KG1 (cell line): Measurements from ENCODE around the gene LPIN2.
"Not testable (repeated sequence)": the region's sequence is repeated elsewhere in the genome, so short reads cannot be mapped to it uniquely, and the experiment has no call there.

Source experiments
- DNase-seq: peaks from one replicate; lab custom pipeline; 2025; lab: John Stamatoyannopoulos, UW

The LPIN2 gene

GRCh38 chr18:3013024-3013804, at the start of gene LPIN2:
Gene LPIN2, minus strand, starts transcription at chr18:3013144. Its CDS starts 52,304 bp downstream, at chr18:2960840.
- peak; percentile 93 for DNase-seq

DNA sequence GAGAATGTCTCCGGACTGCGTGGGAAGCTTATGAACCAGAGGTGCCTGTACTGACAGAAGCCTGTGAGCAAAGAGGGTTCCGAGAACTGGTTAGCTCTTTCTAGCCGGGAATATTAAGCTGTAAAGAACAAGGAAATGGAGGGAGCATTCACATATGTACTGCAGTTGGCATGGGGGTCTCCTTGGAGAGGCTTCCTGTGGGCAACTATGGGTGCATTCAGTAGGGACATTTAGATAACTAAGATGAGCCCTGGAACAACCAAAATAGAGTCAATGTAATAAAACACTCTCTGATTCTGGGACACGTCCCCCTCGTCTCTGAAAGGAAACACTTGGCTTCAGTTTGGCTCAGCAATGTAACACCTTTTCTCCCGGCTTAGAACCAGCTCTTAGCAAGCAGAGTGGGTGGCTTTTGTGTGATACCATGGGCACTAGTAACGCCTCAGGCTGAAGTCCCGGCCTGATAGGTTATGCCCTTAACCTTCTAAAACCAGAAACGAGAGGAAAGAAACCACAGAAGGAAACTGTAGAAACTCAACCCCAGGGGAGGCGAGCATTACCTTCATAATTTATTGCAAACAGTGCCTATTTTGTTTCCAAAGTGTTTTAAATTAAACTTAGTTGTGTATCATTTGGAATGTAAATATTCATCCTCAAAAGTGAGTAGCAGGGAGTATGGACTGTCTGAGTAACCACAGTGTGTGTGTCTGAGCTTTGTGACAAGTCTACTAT, 48.8 kb upstream of the LPIN2 start:
- peak; percentile 40 for DNase-seq

- peak; percentile 62 for DNase-seq
Observed at GRCh38 chr18:3060667-3061580, 48.0 kb upstream of the LPIN2 start.

GRCh38 chr18:3059272-3059671, 46.3 kb upstream of the LPIN2 start:
- no peak for DNase-seq

DNA sequence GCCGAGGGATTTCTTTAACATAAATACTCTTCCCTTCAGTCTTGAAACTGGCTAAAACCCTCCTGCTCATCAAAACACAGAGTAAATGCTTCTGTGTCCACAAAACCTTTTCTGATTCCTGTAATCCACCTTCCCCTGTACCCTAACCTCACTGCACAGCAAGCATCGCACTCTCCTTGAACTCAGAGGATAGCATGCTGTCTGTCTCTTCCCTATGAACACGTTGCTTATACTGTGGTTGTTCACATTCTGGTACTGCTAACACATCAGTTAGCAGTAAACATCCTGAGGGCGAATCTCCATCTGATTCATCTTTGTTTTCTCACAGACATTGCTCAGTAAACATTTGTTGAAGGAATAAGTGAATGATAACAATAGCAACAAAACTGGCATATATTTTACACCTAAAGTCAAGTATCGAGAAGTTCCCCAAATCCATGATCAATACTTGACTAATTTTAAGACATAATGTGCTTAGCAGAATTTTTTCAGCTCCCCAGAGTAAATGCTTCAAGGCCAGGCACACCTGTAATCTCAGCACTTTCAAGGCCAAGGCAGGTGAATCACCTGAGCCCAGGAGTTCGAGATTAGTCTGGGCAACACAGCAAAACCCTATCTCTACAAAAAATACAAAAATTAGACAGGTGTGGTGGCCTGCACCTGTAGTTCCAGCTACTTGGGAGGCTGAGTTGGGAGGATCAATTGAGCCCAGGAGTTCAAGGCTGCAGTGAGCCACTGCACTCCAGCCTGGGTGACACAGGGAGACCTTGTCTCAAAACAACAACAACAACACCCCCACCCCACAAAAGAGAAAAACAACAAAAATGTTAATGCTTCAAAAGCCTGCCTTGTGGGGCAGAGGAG, 45.6 kb upstream of the LPIN2 start:
- no peak for DNase-seq

DNA sequence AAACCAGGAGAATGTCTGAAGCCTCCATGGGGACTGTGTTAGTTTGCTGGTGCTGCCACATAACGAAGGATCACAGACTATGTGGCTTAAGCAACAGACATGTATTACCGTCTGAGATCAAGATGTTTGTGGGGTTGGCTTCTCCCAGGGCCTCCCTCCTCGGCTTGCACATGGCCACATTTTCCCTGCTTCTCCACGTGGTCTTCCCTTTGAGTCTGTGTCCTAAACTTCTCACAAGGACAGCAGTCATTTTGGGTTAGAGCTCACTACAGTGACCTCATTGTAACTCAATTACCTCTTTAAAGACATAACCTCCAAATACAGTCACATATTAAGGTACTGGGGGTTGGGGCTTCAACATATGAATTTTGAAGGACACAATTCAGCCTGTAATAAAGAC, 44.6 kb upstream of the LPIN2 start:
- no peak for DNase-seq

DNA sequence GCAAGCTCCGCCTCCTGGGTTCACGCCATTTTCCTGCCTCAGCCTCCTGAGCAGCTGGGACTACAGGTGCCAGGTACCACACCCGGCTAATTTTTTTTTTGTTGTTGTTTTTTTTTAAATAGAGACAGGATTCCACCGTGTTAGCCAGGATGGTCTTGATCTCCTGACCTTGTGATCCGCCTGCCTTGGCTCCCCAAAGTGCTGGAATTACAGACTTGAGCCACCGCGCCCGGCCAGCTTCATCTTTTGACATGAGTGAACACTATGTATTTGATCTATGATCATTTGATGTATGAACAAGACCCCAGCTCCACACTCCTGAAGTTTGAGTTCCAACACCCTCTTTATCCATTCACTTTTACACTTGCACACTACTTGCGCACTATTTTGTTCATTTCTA, 43.4 kb upstream of the LPIN2 start:
- DNase-seq, result no peak

GRCh38 chr18:3055816-3056215, 42.9 kb upstream of the LPIN2 start:
- no peak for DNase-seq

DNA sequence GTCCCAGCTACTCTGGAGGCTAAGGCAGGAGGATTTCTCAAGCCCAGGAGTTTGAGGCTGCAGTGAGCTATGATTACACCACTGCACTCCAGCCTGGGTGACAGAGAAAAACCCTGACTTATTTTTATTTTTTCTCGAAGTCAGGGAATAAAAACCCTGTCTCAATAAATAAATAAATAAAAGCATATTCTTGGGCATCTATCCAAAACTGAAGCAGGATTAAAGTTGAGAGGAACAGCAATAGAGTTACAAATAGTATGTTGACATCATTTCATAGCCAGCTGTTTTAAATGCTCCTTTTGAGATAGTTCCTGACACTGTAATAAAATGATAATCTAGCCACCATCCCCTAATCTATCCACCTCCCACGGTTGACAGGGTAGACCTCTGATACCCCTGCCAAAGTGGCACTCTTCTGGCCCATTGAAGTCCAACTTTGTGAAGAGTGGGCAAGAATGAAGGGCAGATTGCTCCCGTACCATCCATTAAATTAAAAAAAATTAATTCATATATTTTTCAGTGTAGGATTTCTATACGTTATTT, 42.3 kb upstream of the LPIN2 start:
- no peak for DNase-seq

- no peak for DNase-seq
Observed at GRCh38 chr18:3054780-3055179, 41.8 kb upstream of the LPIN2 start.

GRCh38 chr18:3054214-3054613, 41.3 kb upstream of the LPIN2 start:
- DNase-seq, result no peak

DNA sequence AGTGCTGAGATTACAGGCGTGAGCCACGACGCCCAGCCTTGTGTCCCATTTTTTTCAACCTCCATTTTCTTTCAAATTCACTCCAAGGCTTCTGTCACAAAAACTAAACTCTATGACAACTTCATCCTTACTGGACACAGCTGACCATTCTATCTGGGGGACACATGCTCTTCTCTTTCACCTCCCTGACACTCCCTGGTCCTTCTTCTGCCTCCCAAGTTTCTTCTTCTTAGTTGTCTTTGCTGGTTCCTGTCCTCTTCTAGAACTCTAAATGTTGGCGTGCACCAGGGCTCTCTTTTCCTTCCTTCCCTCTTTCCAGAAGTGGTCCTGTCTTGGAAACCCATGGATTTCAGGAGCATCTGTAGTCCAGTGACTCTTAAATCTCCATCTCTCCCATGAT, 40.1 kb upstream of the LPIN2 start:
- no peak for DNase-seq

GRCh38 chr18:3052411-3052758, 39.4 kb upstream of the LPIN2 start:
- no peak for DNase-seq

GRCh38 chr18:3051718-3052410, 38.9 kb upstream of the LPIN2 start:
- DNase-seq, result no peak

- not testable (repeated sequence) for DNase-seq
Observed at GRCh38 chr18:3049897-3050454, 37.0 kb upstream of the LPIN2 start.

DNA sequence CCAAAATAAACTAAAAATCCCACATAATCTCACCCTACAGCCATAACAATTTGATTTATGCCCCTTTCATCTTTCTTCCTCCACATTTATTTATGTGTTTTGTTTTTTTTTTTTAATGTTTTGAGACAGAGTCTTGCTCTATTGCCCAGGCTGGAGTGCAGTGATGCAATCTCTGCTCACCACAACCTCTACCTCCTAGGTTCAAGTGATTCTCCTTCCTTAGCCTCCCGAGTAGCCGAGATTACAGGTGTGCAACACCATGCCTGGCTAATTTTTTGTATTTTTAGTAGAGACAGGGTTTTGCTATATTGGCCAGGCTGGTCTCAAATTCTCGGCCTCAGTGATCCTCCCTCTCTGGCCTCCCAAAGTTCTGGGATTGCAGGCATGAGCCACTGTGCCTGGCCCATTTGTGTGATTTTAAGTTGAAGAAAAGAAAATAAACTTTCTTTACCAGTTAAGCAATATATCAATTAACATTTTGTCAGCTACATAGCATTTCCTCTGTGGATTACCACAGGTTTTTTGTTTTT, 35.9 kb upstream of the LPIN2 start:
- no peak for DNase-seq

DNA sequence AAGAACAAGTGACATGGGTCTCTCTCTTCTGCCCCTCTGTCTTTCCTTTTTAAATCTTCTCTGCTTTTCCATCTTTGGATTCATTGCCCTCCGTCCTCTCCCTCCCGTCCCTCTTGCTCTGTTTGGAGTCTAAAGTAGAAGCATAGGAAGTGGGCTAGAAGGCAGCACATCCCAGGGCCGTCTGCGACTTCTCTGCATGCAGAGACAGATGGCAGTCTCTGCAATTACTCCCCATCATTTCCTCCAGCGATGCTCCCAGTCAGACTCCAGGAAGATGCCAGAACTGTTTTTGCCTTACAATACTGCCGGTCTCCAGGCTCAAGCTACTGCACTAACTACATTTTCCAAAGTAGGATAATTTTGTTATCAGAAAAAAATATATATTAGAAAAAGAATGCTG, 35.2 kb upstream of the LPIN2 start:
- DNase-seq, result no peak

- no peak for DNase-seq
Observed at GRCh38 chr18:3046216-3046808, 33.4 kb upstream of the LPIN2 start.

DNA sequence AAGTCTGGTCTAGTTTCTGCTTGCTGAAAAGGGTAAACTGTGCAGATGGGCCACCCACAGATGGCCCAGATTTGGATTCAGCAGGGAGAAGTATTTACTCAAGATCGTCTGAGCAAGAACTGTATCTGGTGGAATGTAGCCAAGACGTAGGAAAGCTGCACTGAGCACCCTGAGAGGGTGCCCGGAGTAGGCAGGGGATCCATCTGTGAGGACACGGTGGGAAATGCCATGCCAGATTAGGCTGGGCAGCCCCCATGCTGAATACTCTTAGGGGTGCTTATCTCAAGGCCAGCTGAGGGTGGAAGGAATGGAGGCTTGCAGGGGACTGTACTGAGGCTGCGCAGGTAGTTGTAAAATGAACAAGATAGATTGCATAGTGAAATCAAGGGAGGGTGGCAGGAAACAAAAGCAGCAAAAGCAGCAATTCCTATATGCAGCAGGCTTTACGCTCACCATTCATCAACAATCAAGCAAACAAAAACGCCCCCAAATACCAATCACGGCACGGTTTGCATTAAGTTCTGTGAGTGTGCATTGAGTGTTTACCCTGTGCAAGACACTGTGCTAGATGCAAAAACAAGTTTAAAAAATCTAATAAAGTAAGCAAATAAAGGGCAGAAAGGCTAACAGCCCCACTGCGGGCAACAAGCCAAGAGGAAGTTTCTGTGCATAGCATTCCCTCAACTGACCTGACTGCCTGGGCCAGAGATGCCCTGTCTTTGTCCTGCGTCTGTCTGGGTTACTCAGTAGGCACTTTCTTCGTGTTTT, 32.2 kb upstream of the LPIN2 start:
- peak; percentile 63 for DNase-seq
